Thoracic aorta (tissue), 2 donors: ENCODE data around the gene BRICD5. TPM values are rescaled to one million over a fixed set of nuclear protein-coding genes. Genes with fewer than 3 reads are reported as not detected.

Source experiments
- ATAC-seq: fragments of 150-250 bp; one replicate; pipeline ENCODE4 v1.8.0; 2017; ENCODE audit warnings: low read depth; ENCODE audit not compliant: insufficient number of reproducible peaks, low FRiP score
- DNase-seq: peaks from one replicate; pipeline ENCODE4 v3.0.0-alpha.2; 2020; ENCODE audit warnings: low spot score
- H3K27ac ChIP-seq, 2 donors: fragments of 200-600 bp; sonication (generic); 1 replicate in 1 of 2; 2 replicates in 1 of 2; pipeline ENCODE4 v1.5.1; 2016; ENCODE audit warnings: mild to moderate bottlenecking in 2 of 2, moderate library complexity in 2 of 2
- H3K27me3 ChIP-seq: fragments of 200-600 bp; sonication (generic); replicated peaks from 2 replicates; pipeline ENCODE4 v1.6.0; 2016; ENCODE audit warnings: mild to moderate bottlenecking; ENCODE audit not compliant: insufficient read depth
- H3K36me3 ChIP-seq: fragments of 200-600 bp; sonication (generic); one replicate; pipeline ENCODE4 v1.5.1; 2016
- H3K4me1 ChIP-seq, 2 donors: fragments of 200-600 bp; sonication (generic); 1 replicate in 1 of 2; 2 replicates in 1 of 2; pipeline versions ENCODE4 v1.5.1 to v1.6.0; 2016; ENCODE audit warnings: low read depth in 2 of 2, mild to moderate bottlenecking in 1 of 2; ENCODE audit not compliant: control insufficient read depth in 1 of 2
- H3K4me3 ChIP-seq: fragments of 200-600 bp; sonication (generic); 2 replicates; pipeline ENCODE4 v1.5.1; 2016; ENCODE audit warnings: mild to moderate bottlenecking
- H3K9me3 ChIP-seq: fragments of 200-600 bp; sonication (generic); 2 replicates; pipeline ENCODE4 v1.5.1; 2016
- total RNA-seq, 2 donors: library from RNA; depleted of rRNA; stranded (reverse); fragments of >200 nt; gene quantifications; one replicate each; pipeline versions ENCODE4 v1.1.0 to v1.2.3, GENCODE V29; 2016
- TF ChIP-seq, protein P1 (sequence below): fragments of 200-600 bp; sonication (generic); IDR thresholded peaks from one replicate; pipeline ENCODE4 v1.5.1; 2019; ENCODE audit warnings: antibody characterized with exemption

BRICD5 gene
- total RNA-seq, 2 donors from 2014 or later, result 11.4 to 43.1 TPM

DNA sequence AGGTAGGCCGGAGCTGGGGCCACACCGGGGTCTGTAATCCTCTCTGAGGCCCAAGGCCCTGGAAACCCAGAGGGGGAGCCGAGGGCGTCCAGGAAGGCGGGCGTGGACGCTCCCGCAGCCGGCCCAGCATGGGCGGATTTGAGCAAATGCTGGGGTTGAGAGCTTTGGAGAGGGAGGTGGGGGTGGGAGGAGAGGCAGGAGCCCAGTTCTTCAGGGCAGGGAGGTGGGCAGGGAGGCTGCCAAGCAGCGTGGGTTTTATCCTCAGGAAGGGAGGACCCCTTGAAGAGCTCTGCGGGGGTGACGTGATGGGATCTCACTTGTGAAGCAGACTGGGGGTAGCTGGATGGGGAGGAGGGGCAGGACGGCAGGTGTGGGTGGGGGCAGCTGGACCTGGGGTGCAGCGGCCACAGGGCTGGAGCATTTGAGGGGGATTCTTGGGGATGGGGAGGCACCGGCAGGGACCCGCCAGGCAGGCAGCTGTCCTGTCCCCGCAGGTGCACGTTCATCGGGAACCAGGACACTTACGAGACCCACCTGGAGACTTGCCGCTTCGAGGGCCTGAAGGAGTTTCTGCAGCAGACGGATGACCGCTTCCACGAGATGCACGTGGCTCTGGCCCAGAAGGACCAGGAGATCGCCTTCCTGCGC is 37.9 kb downstream of the BRICD5 start:
- ATAC-seq (no peak), DNase-seq (no peak)
- Histone ChIP-seq H3K36me3 (peaks cover 48% of the 10 kb centered on the region), H3K4me3 (no peak overlapping the region), H3K27ac (no peak overlapping the region), H3K27me3 (no peaks in the 10 kb centered on the region), H3K4me1 (no peaks in the 10 kb centered on the region), H3K9me3 (no peaks in the 10 kb centered on the region)
- TF ChIP-seq, protein P1, sequence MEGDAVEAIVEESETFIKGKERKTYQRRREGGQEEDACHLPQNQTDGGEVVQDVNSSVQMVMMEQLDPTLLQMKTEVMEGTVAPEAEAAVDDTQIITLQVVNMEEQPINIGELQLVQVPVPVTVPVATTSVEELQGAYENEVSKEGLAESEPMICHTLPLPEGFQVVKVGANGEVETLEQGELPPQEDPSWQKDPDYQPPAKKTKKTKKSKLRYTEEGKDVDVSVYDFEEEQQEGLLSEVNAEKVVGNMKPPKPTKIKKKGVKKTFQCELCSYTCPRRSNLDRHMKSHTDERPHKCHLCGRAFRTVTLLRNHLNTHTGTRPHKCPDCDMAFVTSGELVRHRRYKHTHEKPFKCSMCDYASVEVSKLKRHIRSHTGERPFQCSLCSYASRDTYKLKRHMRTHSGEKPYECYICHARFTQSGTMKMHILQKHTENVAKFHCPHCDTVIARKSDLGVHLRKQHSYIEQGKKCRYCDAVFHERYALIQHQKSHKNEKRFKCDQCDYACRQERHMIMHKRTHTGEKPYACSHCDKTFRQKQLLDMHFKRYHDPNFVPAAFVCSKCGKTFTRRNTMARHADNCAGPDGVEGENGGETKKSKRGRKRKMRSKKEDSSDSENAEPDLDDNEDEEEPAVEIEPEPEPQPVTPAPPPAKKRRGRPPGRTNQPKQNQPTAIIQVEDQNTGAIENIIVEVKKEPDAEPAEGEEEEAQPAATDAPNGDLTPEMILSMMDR, result no peak

DNA sequence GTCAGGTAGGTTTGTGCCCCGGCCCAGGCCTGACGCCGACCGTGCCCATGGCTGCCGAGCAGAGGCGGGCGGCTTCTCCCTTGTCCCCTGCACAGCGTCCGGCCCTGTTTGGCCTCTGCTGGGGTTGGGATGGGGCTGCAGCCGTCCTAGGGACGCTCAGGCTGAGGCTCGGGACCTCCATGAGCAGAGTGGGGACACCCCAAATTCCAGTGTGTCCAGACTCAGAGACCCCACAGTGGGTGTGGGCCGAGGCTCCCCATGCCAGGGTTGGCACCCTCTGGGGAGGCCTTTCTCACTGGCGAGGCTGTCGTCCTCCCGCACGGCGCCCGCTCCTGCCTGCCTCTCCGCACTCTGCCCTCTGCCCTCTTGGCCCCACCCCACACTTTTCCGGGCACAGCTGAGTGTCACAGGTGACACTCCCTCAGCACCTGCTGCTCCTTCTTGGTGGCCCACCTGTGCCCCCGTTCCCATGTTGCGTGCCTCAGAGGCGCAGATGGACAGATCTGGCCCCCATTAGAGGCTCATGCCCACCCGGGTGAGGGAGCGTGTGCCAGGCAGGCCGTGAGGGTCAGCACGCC is 39.0 kb downstream of the BRICD5 start:
- Histone ChIP-seq H3K4me3 (no peak overlapping the region), H3K27ac (no peak overlapping the region), H3K36me3 (peaks cover 48% of the 10 kb centered on the region), H3K4me1 (no peaks in the 10 kb centered on the region), H3K27me3 (no peaks in the 10 kb centered on the region), H3K9me3 (no peaks in the 10 kb centered on the region)
- no peak for DNase-seq
- no peak for ATAC-seq
- TF ChIP-seq, protein P1, result no peak

DNA sequence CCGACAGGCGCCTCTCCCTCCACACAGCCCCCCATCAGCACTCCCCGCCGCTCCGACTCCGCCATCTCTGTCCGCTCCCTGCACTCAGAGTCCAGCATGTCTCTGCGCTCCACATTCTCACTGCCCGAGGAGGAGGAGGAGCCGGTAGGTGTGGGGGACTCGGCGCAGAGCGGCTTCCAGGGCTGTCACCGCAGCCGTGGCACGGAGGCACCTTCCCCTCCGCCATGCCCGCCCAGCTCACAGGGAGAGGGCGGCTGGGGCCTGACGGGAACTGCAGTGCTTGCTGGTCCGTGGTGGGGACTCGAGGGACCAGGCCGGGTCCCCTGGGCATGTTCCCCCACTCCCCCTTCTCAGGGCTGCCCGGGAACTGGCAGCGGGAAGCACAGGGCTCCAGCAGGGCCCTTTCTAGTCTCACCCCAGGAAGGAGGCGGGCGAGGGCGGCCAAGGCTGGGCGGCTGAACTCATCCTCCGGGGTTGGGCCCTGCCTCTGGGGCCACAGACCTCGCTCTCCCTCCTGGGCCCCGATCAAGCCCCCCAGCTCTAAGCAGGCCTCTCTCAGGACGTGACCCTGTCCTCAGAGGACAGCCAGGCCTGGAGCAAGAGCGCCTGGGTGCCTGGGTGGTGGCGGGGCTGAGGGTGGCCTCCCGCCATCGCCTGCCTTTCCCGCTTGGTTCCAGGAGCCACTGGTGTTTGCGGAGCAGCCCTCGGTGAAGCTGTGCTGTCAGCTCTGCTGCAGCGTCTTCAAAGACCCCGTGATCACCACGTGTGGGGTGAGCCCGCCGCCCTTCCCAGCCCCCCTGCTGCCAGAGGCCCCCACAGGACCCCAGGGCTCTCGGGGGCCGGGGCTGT is 39.9 kb downstream of the BRICD5 start:
- TF ChIP-seq, protein P1, result no peak
- Histone ChIP-seq H3K36me3 (peaks cover 42% of the 10 kb centered on the region), H3K9me3 (no peaks in the 10 kb centered on the region), H3K27me3 (no peaks in the 10 kb centered on the region), H3K4me1 (no peaks in the 10 kb centered on the region), H3K27ac (no peak overlapping the region), H3K4me3 (peak overlapping the region; percentile 26)
- ATAC-seq (no peak), DNase-seq (no peak)

DNA sequence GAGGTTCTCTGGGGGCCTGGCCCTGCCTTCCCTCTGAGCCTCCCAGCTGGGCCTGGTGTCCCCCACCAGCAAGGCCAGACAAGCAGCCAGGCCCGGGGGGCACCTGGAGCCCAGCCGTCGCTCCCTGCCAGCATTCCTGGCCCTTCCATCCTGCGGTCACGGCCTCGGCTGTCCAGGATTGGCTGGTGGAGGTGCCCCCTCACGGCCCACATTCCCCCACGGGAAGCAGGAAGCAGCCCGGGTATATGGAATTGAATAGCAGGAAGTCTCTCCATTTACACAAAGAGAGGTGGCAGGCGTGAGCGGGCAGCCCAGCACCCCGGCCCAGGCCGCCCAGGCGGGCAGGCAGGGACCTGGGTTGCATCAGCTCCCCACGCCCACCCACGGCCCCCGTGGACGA is 40.6 kb downstream of the BRICD5 start:
- Histone ChIP-seq H3K27ac (no peak overlapping the region), H3K27me3 (no peaks in the 10 kb centered on the region), H3K36me3 (peaks cover 34% of the 10 kb centered on the region), H3K9me3 (no peaks in the 10 kb centered on the region), H3K4me3 (no peak overlapping the region), H3K4me1 (no peaks in the 10 kb centered on the region)
- ATAC-seq (no peak), DNase-seq (no peak)
- TF ChIP-seq, protein P1, result no peak

DNA sequence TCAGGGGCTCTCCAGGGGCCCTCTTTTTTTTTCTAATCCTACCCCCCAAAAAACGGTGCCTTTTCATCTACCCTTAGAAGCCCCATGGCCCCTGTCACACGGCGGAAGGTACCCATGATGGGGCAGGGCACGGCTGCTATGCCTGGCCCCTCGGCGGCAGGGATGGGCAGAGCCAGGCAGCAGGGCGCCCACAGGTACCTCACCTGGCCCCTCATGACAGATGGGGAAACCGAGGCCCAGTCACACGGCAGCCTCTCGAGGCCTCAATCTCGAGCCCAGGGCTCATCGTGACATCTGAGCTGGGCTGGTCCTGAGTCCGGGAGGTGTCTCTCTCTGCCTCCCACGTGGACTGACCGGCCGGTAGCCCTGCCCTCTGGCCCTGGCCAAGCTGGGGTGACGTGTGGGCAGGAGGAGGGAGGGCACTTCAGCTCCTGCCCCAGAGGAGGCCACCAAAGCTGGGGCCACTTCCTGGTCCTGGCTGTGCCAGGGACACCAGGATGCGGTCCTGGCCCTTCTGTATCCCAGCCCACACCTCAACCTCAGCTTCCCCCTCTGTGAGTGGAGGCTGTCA is 43.5 kb downstream of the BRICD5 start:
- TF ChIP-seq, protein P1, result no peak
- Histone ChIP-seq H3K9me3 (no peaks in the 10 kb centered on the region), H3K4me3 (no peak overlapping the region), H3K36me3 (peaks cover 17% of the 10 kb centered on the region), H3K4me1 (no peaks in the 10 kb centered on the region), H3K27me3 (no peaks in the 10 kb centered on the region), H3K27ac (no peak overlapping the region)
- no peak for DNase-seq
- no peak for ATAC-seq
